K562 (cell line): ENCODE measurements around the gene SEPTIN8. TPM values are rescaled to one million over a fixed set of nuclear protein-coding genes. Genes with fewer than 3 reads are reported as not detected.

Experiments used
- ATAC-seq: fragments of 200-7000 bp; cut with Tn5 transposase; 3 replicates; pipeline ENCODE4 v1.9.1; 2020; ENCODE audit warnings: moderate library complexity
- BruUV-seq: library from RNA; stranded (reverse); fragments of 400-500 nt; replicated peaks from 2 replicates; lab custom pipeline; 2021; lab: Mats Ljungman, UMichigan
- CTCF ChIA-PET: fragments of 300-600 bp; formaldehyde crosslinking; extraction: SDS; loops from one replicate; lab custom pipeline; 2021; ENCODE audit warnings: low intra/inter-chr PET ratio; lab: Yijun Ruan, JAX
- POLR2A ChIA-PET: fragments of 300-600, 350-650 bp; sonication (Branson Sonifier 250); formaldehyde crosslinking; extraction: SDS; loops from one replicate; lab custom pipeline; 2021; ENCODE audit warnings: antibody characterized with exemption, inconsistent platforms; lab: Yijun Ruan, JAX
- DNase-seq, 4 experiments: peaks; one replicate each; pipeline versions ENCODE4 v3.0.0 to v3.0.0-alpha.2; 2011 to 2018; ENCODE audit warnings: low spot score in 3 of 4, mixed read lengths in 3 of 4; ENCODE audit errors: extremely low read depth in 1 of 4
- FAIRE-seq: peaks from 2 replicates; lab custom pipeline; 2011; peaks lifted over from hg19 to GRCh38; lab: Jason Lieb, UNC
- H2AFZ ChIP-seq: 2 replicates; pipeline ENCODE4 v1.6.0; 2011; ENCODE audit warnings: low read depth, low read length, control low read depth, inconsistent platforms
- H3K27ac ChIP-seq: fragments of 200-600 bp; 3 replicates; pipeline ENCODE4 v1.8.0; 2011; ENCODE audit warnings: low read depth, mild to moderate bottlenecking, control low read depth, inconsistent platforms, low read length, moderate library complexity, mixed read lengths; ENCODE audit errors: extremely low read depth
- H3K27me3 ChIP-seq, 2 experiments: fragments of 300-600 bp in 1 of 2; 2 replicates in 1 of 2; 3 replicates in 1 of 2; pipeline versions ENCODE4 v1.6.0 to v1.8.0; 2011; ENCODE audit warnings: inconsistent platforms in 2 of 2, low read length in 2 of 2, mild to moderate bottlenecking in 1 of 2, mixed read lengths in 1 of 2, moderate library complexity in 1 of 2; ENCODE audit not compliant: control insufficient read depth in 2 of 2, insufficient read depth in 2 of 2
- H3K36me3 ChIP-seq: fragments of 300-600 bp; 3 replicates; pipeline ENCODE4 v1.8.0; 2011; ENCODE audit warnings: mild to moderate bottlenecking, low read length, inconsistent platforms; ENCODE audit not compliant: control insufficient read depth, insufficient read depth
- H3K4me1 ChIP-seq, 2 experiments: fragments of 200-600 bp in 1 of 2; replicated peaks in 1 of 2; 2 replicates in 1 of 2; 3 replicates in 1 of 2; pipeline versions ENCODE4 v1.5.1 to v1.8.0; 2011; ENCODE audit warnings: inconsistent platforms in 2 of 2, low read length in 2 of 2, mild to moderate bottlenecking in 1 of 2, mixed read lengths in 1 of 2, moderate library complexity in 1 of 2; ENCODE audit not compliant: control insufficient read depth in 2 of 2, insufficient read depth in 2 of 2
- H3K4me2 ChIP-seq: 2 replicates; pipeline ENCODE4 v1.6.1; 2011; ENCODE audit warnings: low read length, control low read depth, inconsistent platforms, mixed read lengths; ENCODE audit not compliant: insufficient read depth
- H3K4me3 ChIP-seq: fragments of 200-600 bp; sonication (generic), shearing (Covaris generic); 2 replicates; pipeline ENCODE4 v1.5.1; 2016; ENCODE audit warnings: control low read depth, inconsistent platforms
- H3K79me2 ChIP-seq: fragments of 200-600 bp; 3 replicates; pipeline ENCODE4 v1.8.0; 2011; ENCODE audit warnings: low read length, inconsistent platforms; ENCODE audit not compliant: control insufficient read depth, insufficient read depth
- H3K9ac ChIP-seq, 2 experiments: 2 replicates each; pipeline versions ENCODE4 v1.6.0 to v1.6.1; 2011; ENCODE audit warnings: low read depth in 2 of 2, low read length in 2 of 2, control low read depth in 1 of 2, inconsistent platforms in 1 of 2, mild to moderate bottlenecking in 1 of 2, mixed read lengths in 1 of 2; ENCODE audit not compliant: insufficient read depth in 1 of 2
- H3K9me1 ChIP-seq: one replicate; pipeline ENCODE4 v1.6.0; 2011; ENCODE audit warnings: inconsistent platforms, mild to moderate bottlenecking, low read length, moderate library complexity; ENCODE audit not compliant: control insufficient read depth, insufficient read depth
- H3K9me3 ChIP-seq: replicated peaks from 2 replicates; pipeline ENCODE4 v1.5.1; 2011; ENCODE audit warnings: low read depth, low read length, inconsistent platforms; ENCODE audit not compliant: control insufficient read depth, insufficient read depth
- H4K20me1 ChIP-seq: replicated peaks from 2 replicates; pipeline ENCODE4 v1.6.1; 2011; ENCODE audit warnings: low read length, inconsistent platforms, mixed read lengths; ENCODE audit not compliant: control insufficient read depth, insufficient read depth
- HSF4 ChIP-seq: fragments of 250-450 bp; sonication (Bioruptor Pico); IDR thresholded peaks from 2 replicates; pipeline ENCODE4 v2.1.2; 2022; ENCODE audit warnings: mild to moderate bottlenecking, moderate library complexity, borderline replicate concordance
- MBD2 ChIP-seq: sonication (generic); IDR thresholded peaks from 2 replicates; pipeline ENCODE4 v1.6.1; 2016; ENCODE audit warnings: low read depth, borderline replicate concordance
- MED1 ChIP-seq: sonication (generic); formaldehyde crosslinking; IDR thresholded peaks from 2 replicates; pipeline ENCODE4 v1.8.1; 2023; ENCODE audit warnings: missing genetic modification reagents, borderline replicate concordance
- NELFE ChIP-seq: IDR thresholded peaks from 2 replicates; pipeline ENCODE4 v1.6.1; 2011; ENCODE audit warnings: mild to moderate bottlenecking; ENCODE audit not compliant: insufficient read depth, insufficient read length
- NRF1 ChIP-seq, 2 experiments: fragments of 450-650 bp; IDR thresholded peaks in 1 of 2; conservative IDR thresholded peaks in 1 of 2; 2 replicates each; pipeline ENCODE4 v1.6.1; 2014; ENCODE audit warnings: mild to moderate bottlenecking in 2 of 2
- POLR2G ChIP-seq: fragments of 200-400 bp; formaldehyde crosslinking; IDR thresholded peaks from 2 replicates; pipeline ENCODE4 v1.6.1; 2017; ENCODE audit warnings: low read depth, mild to moderate bottlenecking, antibody characterized with exemption, low read length, moderate library complexity
- POU5F1 ChIP-seq: fragments of 150-350 bp; IDR thresholded peaks from 2 replicates; pipeline ENCODE4 v1.6.1; 2014; ENCODE audit warnings: borderline replicate concordance, low read length, low read depth, mild to moderate bottlenecking; ENCODE audit not compliant: partially characterized antibody
- SIX5 ChIP-seq, 2 experiments: IDR thresholded peaks; 2 replicates each; pipeline ENCODE4 v1.6.1; 2011; ENCODE audit warnings: low read length in 2 of 2, borderline replicate concordance in 1 of 2, low read depth in 1 of 2, mild to moderate bottlenecking in 1 of 2, moderate library complexity in 1 of 2; ENCODE audit not compliant: insufficient read depth in 1 of 2
- STAG1 ChIP-seq: sonication (generic); formaldehyde crosslinking; IDR thresholded peaks from 2 replicates; pipeline ENCODE4 v1.5.0; 2020; ENCODE audit warnings: missing genetic modification reagents, borderline replicate concordance
- ZNF197 ChIP-seq: fragments of 200-800 bp; sonication (Bioruptor generic); IDR thresholded peaks from 2 replicates; pipeline ENCODE4 v1.6.1; 2016; ENCODE audit warnings: low read depth, missing genetic modification characterization, missing compliant biosample characterization
- WGBS: fragments of 100-300 bp; shearing (Covaris generic); methylation state at CpG from one replicate; pipeline ENCODE4 v1.1.6; 2016; ENCODE audit warnings: low coverage, mixed read lengths; ENCODE audit not compliant: insufficient coverage; ENCODE audit errors: missing lambda C conversion rate; 5-methylcytosine and 5-hydroxymethylcytosine counted together
- in situ Hi-C: fragments of 300-500 bp; cut with MboI; formaldehyde crosslinking; loops from 4 replicates; pipeline ENCODE4 v1.15.0; 2018; ENCODE audit warnings: inconsistent platforms, mixed read lengths
- intact Hi-C: fragments of 100-400 bp; cut with micrococcal nuclease; formaldehyde crosslinking; loops from 2 replicates; pipeline ENCODE4 v1.14.2; 2022
- polyA plus RNA-seq, 8 experiments: library from polyadenylated mRNA; depleted of rRNA in 4 of 8; stranded (reverse) in 5 of 8; unstranded in 3 of 8; fragments of >200 nt; fragmentation: Nextera tagmentation in 2 of 8; fragmentation: Illumina TruSeq in 1 of 8; extraction: Ambion mirVana in 2 of 8; extraction: Trizol in 1 of 8; gene quantifications; 2 replicates each; pipeline versions ENCODE4 v1.2.1 to v1.2.3, GENCODE V29; 2011 to 2014; ENCODE audit warnings: inconsistent platforms in 1 of 8, missing spikeins in 1 of 8
- total RNA-seq, 7 experiments: library from RNA; depleted of rRNA in 6 of 7; stranded (reverse); fragments of >200 nt in 6 of 7; fragmentation: Illumina TruSeq in 2 of 7; extraction: Trizol in 2 of 7; gene quantifications; 2 replicates each; pipeline versions ENCODE4 v1.2.1 to v1.2.3, GENCODE V29; 2011 to 2021; ENCODE audit warnings: low replicate concordance in 1 of 7
- TF ChIP-seq, protein P1 (sequence below): fragments of 250-450 bp; sonication (Bioruptor Pico); IDR thresholded peaks from 2 replicates; pipeline ENCODE4 v1.9.0; 2021; ENCODE audit warnings: mild to moderate bottlenecking

The SEPTIN8 gene
- total and polyA plus RNA-seq, 9 of the 15 experiments (the other 6 are each of a cell fraction or from before 2014, with no cell fraction given), result 19.3 to 142 (median 101) TPM

DNA sequence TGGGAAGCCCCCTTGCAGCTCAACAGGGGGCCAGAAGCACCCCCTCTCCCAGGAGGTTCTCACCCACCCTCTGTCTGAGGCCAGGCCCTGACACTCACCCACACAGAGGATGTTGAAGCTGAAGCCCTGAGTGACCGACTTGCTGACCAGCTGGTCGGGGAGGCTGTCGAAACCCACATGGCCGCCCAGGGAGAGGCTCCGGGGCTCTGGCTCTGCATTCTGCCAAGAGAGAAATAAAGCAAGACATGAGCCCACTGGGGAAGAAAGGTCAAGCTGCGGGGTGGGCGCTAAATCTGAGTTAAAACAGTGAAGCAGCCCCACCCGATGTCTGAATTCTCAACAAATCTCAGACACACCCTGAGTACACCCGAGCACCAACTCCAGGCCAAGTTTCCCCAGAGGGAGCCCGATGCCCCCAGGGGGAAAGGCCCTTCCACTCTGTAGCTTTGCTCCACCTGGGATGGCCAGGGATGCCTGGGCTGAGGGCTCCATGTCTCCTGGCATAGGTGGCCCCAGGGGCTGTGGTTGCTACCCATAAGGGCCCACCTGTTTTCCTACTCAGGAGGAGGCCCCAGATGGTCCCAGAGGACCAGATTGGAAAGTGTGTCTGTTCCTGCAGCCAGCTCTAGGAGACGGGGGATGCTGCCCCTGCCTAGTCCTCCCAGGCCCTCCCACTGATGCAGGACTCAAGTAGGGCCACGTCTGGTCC is 11.6 kb downstream of the SEPTIN8 start:
- BruUV-seq, result no TSS peak
- H3K9ac ChIP-seq, result no peak overlapping the region
- no peaks in the 10 kb centered on the region for H3K9me3 ChIP-seq
- DNase-seq (no peak), FAIRE-seq (no peak), ATAC-seq (no peak)
- ChIA-PET CTCF (no interaction called here), POLR2A (interaction anchor here (0.6 to 1.4 kb wide), 6 partner anchors 8 to 33 kb away, joined by 3 to 7 read pairs (median 4); partner anchors contain the start of gene SEPTIN8)
- peaks cover 16% of the 10 kb centered on the region; the same call in 1 of the 2 replicates for H4K20me1 ChIP-seq
- in situ Hi-C loops, result no loop called here
- no peak for TF ChIP-seq STAG1 (CRISPR knock-in tag)
- TF ChIP-seq HSF4 (CRISPR knock-in tag), result no peak
- TF ChIP-seq POLR2G, result peak; percentile 14; the same call in 1 of the 2 replicates
- H3K27me3 ChIP-seq, result no peaks in the 10 kb centered on the region
- intact Hi-C loops, result no loop called here
- H3K4me2 ChIP-seq, result no peak overlapping the region
- WGBS, result 79% methylated on average over 12 of the region's 12 CpGs
- H3K4me1 ChIP-seq, result peaks cover 7 to 16% of the 10 kb centered on the region in 2 experiments; a peak in 3 of 5 replicates
- H2AFZ ChIP-seq, result no peak overlapping the region
- H3K79me2 ChIP-seq, result peaks cover 39% of the 10 kb centered on the region
- peaks cover 86% of the 10 kb centered on the region; the same call in 2 of the 3 replicates for H3K36me3 ChIP-seq
- no peak overlapping the region for H3K27ac ChIP-seq
- no peaks in the 10 kb centered on the region for H3K9me1 ChIP-seq
- no peak overlapping the region for H3K4me3 ChIP-seq

DNA sequence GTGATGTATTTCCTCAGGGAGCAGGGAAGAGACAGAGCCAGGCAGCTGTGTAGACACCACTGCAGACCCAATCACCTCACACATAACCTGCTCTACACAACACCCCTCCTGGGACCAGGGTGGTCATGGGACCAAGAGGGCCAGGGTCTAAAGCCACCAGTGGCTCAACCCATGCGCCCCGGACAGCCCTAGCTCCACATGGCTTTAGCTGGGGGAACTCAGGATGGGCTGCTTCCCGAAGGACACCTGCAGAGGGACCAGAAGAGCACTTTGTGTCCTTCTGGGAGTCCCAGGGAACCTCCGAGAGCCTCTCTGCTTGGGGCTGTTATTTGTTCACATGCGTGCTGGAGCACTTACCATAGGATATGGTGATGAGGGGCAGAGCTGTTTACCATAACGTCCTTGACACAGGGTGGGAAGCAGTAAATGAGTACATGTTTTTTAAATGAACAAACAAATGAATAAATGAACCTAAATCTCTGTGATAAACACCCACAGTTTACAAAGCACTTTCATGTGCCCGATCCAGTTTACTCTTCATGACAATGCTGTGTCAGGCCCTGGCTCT is 12.3 kb downstream of the SEPTIN8 start:
- WGBS, result 85% methylated on average over 7 of the region's 7 CpGs
- ATAC-seq, result no peak
- in situ Hi-C loops, result no loop called here
- no TSS peak for BruUV-seq
- H3K4me2 ChIP-seq, result no peak overlapping the region
- H3K36me3 ChIP-seq, result peaks cover 94% of the 10 kb centered on the region; the same call in 2 of the 3 replicates
- no peak overlapping the region for H3K4me3 ChIP-seq
- ChIA-PET CTCF (no interaction called here), POLR2A (interaction anchor here (0.6 to 2.3 kb wide), 6 partner anchors 9 to 34 kb away, joined by 3 to 8 read pairs (median 5); no protein-coding TSS in a partner anchor)
- H3K27me3 ChIP-seq, result no peaks in the 10 kb centered on the region
- H3K27ac ChIP-seq, result no peak overlapping the region
- peaks cover 16% of the 10 kb centered on the region; the same call in 1 of the 2 replicates for H4K20me1 ChIP-seq
- H3K79me2 ChIP-seq, result peaks cover 34% of the 10 kb centered on the region
- H3K9ac ChIP-seq, result no peak overlapping the region
- H3K9me1 ChIP-seq, result no peaks in the 10 kb centered on the region
- intact Hi-C loops, result no loop called here
- H3K9me3 ChIP-seq, result no peaks in the 10 kb centered on the region
- H2AFZ ChIP-seq, result no peak overlapping the region
- H3K4me1 ChIP-seq, result peaks cover 7 to 16% of the 10 kb centered on the region in 2 experiments; a peak in 3 of 5 replicates
- FAIRE-seq, result no peak
- no peak for DNase-seq
- TF ChIP-seq NELFE (no peak), SIX5 (IDR thresholded peaks at IDR 0.05; ENCODE audit: borderline replicate concordance in 1 of 2, insufficient read depth in 1 of 2, low read depth in 1 of 2, low read length in 2 of 2) (no peak), MED1 (no peak), ZNF197 (CRISPR knock-in tag) (no peak), NRF1 (conservative IDR thresholded peaks at IDR 0.05 in 1 of 2, IDR thresholded peaks at IDR 0.05 in 1 of 2) (no peak), POU5F1 (no peak), MBD2 (no peak)
- TF ChIP-seq, protein P1, sequence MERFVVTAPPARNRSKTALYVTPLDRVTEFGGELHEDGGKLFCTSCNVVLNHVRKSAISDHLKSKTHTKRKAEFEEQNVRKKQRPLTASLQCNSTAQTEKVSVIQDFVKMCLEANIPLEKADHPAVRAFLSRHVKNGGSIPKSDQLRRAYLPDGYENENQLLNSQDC (CRISPR knock-in tag), result no peak
